Measurements from ENCODE around the gene KIF20A. TPM values are rescaled to one million over a fixed set of nuclear protein-coding genes. Genes with fewer than 3 reads are reported as not detected.
"Not testable (repeated sequence)": the region's sequence is repeated elsewhere in the genome, so short reads cannot be mapped to it uniquely, and the experiment has no call there.

Gene KIF20A
- total RNA-seq, 1 donor from 2014 or later, result 4.7 TPM

DNA sequence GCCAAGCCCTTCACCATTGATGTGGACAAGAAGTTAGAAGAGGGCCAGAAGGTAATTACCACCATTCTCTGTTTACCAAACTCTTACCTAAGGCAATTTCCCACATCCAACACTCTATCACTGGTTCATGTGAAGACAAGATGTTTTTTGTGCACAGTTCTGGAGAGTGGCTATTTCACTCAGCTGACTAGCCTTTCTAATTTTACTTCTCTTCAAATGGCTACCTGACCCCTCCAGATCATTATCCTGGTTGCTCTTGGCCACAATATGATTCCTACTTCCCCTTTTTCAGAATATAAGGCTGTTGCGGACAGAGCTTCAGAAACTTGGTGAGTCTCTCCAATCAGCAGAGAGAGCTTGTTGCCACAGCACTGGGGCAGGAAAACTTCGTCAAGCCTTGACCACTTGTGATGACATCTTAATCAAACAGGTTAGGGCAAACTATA lies 7.1 kb downstream of the KIF20A start:
- H4K20me1 ChIP-seq (ENCODE audit: insufficient read depth, low read length), result no peaks in the 10 kb centered on the region
- Mint-ChIP-seq H3K27me3 (ENCODE audit: low read depth, unreplicated experiment) (no peaks in the 10 kb centered on the region), H3K4me3 (ENCODE audit: unreplicated experiment) (no peak overlapping the region), H3K9me3 (ENCODE audit: unreplicated experiment) (no peaks in the 10 kb centered on the region), H3K27ac (ENCODE audit: unreplicated experiment) (no peak overlapping the region), H3K4me1 (ENCODE audit: low read depth, unreplicated experiment) (no peaks in the 10 kb centered on the region), H3K36me3 (ENCODE audit: low read depth, unreplicated experiment) (peaks cover 9% of the 10 kb centered on the region)
- H3K9me3 ChIP-seq (ENCODE audit: insufficient read depth, low read depth, low read length), result no peaks in the 10 kb centered on the region
- FAIRE-seq, result no peak
- H2AFZ ChIP-seq (ENCODE audit: low read depth, low read length), result no peak overlapping the region
- H3K4me1 ChIP-seq (ENCODE audit: insufficient read depth, low read length), result no peaks in the 10 kb centered on the region
- TF ChIP-seq, protein P1, sequence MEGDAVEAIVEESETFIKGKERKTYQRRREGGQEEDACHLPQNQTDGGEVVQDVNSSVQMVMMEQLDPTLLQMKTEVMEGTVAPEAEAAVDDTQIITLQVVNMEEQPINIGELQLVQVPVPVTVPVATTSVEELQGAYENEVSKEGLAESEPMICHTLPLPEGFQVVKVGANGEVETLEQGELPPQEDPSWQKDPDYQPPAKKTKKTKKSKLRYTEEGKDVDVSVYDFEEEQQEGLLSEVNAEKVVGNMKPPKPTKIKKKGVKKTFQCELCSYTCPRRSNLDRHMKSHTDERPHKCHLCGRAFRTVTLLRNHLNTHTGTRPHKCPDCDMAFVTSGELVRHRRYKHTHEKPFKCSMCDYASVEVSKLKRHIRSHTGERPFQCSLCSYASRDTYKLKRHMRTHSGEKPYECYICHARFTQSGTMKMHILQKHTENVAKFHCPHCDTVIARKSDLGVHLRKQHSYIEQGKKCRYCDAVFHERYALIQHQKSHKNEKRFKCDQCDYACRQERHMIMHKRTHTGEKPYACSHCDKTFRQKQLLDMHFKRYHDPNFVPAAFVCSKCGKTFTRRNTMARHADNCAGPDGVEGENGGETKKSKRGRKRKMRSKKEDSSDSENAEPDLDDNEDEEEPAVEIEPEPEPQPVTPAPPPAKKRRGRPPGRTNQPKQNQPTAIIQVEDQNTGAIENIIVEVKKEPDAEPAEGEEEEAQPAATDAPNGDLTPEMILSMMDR (IDR thresholded peaks at IDR 0.05; ENCODE audit: insufficient read depth, low read depth, low read length), result no peak
- TF ChIP-seq EZH2 (IDR thresholded peaks at IDR 0.05; ENCODE audit: insufficient read depth, low read length), result no peak
- no peak overlapping the region for H3K4me2 ChIP-seq (ENCODE audit: low read length)
- no peak for DNase-seq (ENCODE audit: low read depth)
- no peak overlapping the region for H3K4me3 ChIP-seq (ENCODE audit: insufficient read depth, low read depth, low read length)
- H3K79me2 ChIP-seq (ENCODE audit: insufficient read depth, low read length), result peaks cover 13% of the 10 kb centered on the region
- H3K36me3 ChIP-seq (ENCODE audit: insufficient read depth, low read length), result peaks cover 69% of the 10 kb centered on the region
- no peak overlapping the region for H3K27ac ChIP-seq (ENCODE audit: low read depth, low read length)
- no peaks in the 10 kb centered on the region for H3K27me3 ChIP-seq (ENCODE audit: insufficient read depth, low read length)
- no peak overlapping the region for H3K9ac ChIP-seq (ENCODE audit: low read length)

DNA sequence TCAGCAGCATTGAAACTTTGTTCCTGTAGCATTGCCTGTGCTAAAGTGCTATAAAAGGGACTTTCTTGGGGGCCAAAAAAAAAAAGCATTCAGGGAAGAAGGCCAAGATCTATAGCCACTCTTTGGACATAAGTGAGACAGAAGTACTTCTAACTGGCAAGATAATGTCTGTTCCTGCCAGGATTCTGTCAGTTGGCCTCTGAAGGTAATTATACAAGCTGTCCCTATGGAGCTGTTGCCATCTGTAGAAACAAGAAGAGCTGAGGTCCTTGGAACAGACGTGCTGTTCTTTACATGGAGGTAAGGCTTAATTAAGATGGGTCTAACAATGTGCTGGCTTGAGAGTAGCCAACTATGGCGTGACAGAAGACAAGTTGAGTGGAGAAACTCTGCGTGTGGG lies 9.7 kb downstream of the KIF20A start:
- DNase-seq (ENCODE audit: low read depth), result no peak

DNA sequence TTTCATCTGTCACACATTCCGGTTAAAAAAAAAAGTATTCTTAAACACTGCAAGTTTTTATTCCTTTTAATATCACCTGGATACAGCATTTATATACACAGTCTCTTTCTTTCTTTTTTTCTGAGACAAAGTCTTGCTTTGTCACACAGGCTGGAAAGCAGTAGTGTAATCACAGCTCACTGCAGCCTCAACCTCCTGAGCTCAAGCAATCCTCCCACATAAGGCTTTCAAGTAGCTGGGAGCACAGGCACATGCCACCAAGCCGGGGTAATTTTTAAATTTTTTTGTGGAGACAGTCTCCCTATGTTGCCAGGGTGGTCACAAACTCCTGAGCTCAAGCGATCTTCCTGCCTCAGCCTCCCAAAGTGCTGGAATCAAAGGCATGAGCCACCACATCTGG lies 13.9 kb downstream of the KIF20A start:
- no peak overlapping the region for H3K27ac Mint-ChIP-seq (ENCODE audit: unreplicated experiment)
- no peaks in the 10 kb centered on the region for H3K4me1 Mint-ChIP-seq (ENCODE audit: low read depth, unreplicated experiment)
- FAIRE-seq (no peak), DNase-seq (ENCODE audit: low read depth) (no peak)
- H3K36me3 Mint-ChIP-seq (ENCODE audit: low read depth, unreplicated experiment), result peaks cover 4% of the 10 kb centered on the region
- no peak overlapping the region for H3K9ac ChIP-seq (ENCODE audit: low read length)
- no peaks in the 10 kb centered on the region for H3K27me3 ChIP-seq (ENCODE audit: insufficient read depth, low read length)
- H3K27me3 Mint-ChIP-seq (ENCODE audit: low read depth, unreplicated experiment), result no peaks in the 10 kb centered on the region
- no peaks in the 10 kb centered on the region for H3K9me3 ChIP-seq (ENCODE audit: insufficient read depth, low read depth, low read length)
- no peaks in the 10 kb centered on the region for H3K79me2 ChIP-seq (ENCODE audit: insufficient read depth, low read length)
- no peak overlapping the region for H2AFZ ChIP-seq (ENCODE audit: low read depth, low read length)
- no peak overlapping the region for H3K4me2 ChIP-seq (ENCODE audit: low read length)
- no peak overlapping the region for H3K4me3 ChIP-seq (ENCODE audit: insufficient read depth, low read depth, low read length)
- H3K27ac ChIP-seq (ENCODE audit: low read depth, low read length), result no peak overlapping the region
- no peak overlapping the region for H3K4me3 Mint-ChIP-seq (ENCODE audit: unreplicated experiment)
- TF ChIP-seq, protein P1 (IDR thresholded peaks at IDR 0.05; ENCODE audit: insufficient read depth, low read depth, low read length), result no peak
- H4K20me1 ChIP-seq (ENCODE audit: insufficient read depth, low read length), result no peaks in the 10 kb centered on the region
- peaks cover 42% of the 10 kb centered on the region for H3K36me3 ChIP-seq (ENCODE audit: insufficient read depth, low read length)
- H3K9me3 Mint-ChIP-seq (ENCODE audit: unreplicated experiment), result no peaks in the 10 kb centered on the region
- H3K4me1 ChIP-seq (ENCODE audit: insufficient read depth, low read length), result no peaks in the 10 kb centered on the region

More for the DNA sequence above, 9.7 kb downstream of the KIF20A start:
- Mint-ChIP-seq H3K4me3 (ENCODE audit: unreplicated experiment) (no peak overlapping the region), H3K4me1 (ENCODE audit: low read depth, unreplicated experiment) (no peaks in the 10 kb centered on the region), H3K36me3 (ENCODE audit: low read depth, unreplicated experiment) (peaks cover 9% of the 10 kb centered on the region), H3K27me3 (ENCODE audit: low read depth, unreplicated experiment) (no peaks in the 10 kb centered on the region), H3K27ac (ENCODE audit: unreplicated experiment) (no peak overlapping the region), H3K9me3 (ENCODE audit: unreplicated experiment) (no peaks in the 10 kb centered on the region)
- no peak overlapping the region for H2AFZ ChIP-seq (ENCODE audit: low read depth, low read length)
- no peak for FAIRE-seq
- H4K20me1 ChIP-seq (ENCODE audit: insufficient read depth, low read length), result no peaks in the 10 kb centered on the region
- no peak overlapping the region for H3K4me2 ChIP-seq (ENCODE audit: low read length)
- H3K4me3 ChIP-seq (ENCODE audit: insufficient read depth, low read depth, low read length), result no peak overlapping the region
- peaks cover 65% of the 10 kb centered on the region for H3K36me3 ChIP-seq (ENCODE audit: insufficient read depth, low read length)
- no peak for TF ChIP-seq EZH2 (IDR thresholded peaks at IDR 0.05; ENCODE audit: insufficient read depth, low read length)
- H3K27me3 ChIP-seq (ENCODE audit: insufficient read depth, low read length), result no peaks in the 10 kb centered on the region
- no peaks in the 10 kb centered on the region for H3K9me3 ChIP-seq (ENCODE audit: insufficient read depth, low read depth, low read length)
- H3K4me1 ChIP-seq (ENCODE audit: insufficient read depth, low read length), result no peaks in the 10 kb centered on the region
- H3K79me2 ChIP-seq (ENCODE audit: insufficient read depth, low read length), result no peaks in the 10 kb centered on the region
- no peak overlapping the region for H3K27ac ChIP-seq (ENCODE audit: low read depth, low read length)
- no peak overlapping the region for H3K9ac ChIP-seq (ENCODE audit: low read length)

GRCh38 chr5:138193859-138194258 lies 14.9 kb downstream of the KIF20A start:
- not testable (repeated sequence) for H3K27me3 Mint-ChIP-seq (ENCODE audit: low read depth, unreplicated experiment); H3K36me3 Mint-ChIP-seq (ENCODE audit: low read depth, unreplicated experiment); H2AFZ ChIP-seq (ENCODE audit: low read depth, low read length); H3K27me3 ChIP-seq (ENCODE audit: insufficient read depth, low read length); H3K27ac Mint-ChIP-seq (ENCODE audit: unreplicated experiment); FAIRE-seq; H3K9ac ChIP-seq (ENCODE audit: low read length); H3K4me2 ChIP-seq (ENCODE audit: low read length); H3K9me3 Mint-ChIP-seq (ENCODE audit: unreplicated experiment); H3K9me3 ChIP-seq (ENCODE audit: insufficient read depth, low read depth, low read length); DNase-seq (ENCODE audit: low read depth); H3K4me1 ChIP-seq (ENCODE audit: insufficient read depth, low read length); H3K27ac ChIP-seq (ENCODE audit: low read depth, low read length); H3K4me3 Mint-ChIP-seq (ENCODE audit: unreplicated experiment); H3K4me1 Mint-ChIP-seq (ENCODE audit: low read depth, unreplicated experiment); H3K79me2 ChIP-seq (ENCODE audit: insufficient read depth, low read length); H3K4me3 ChIP-seq (ENCODE audit: insufficient read depth, low read depth, low read length); H4K20me1 ChIP-seq (ENCODE audit: insufficient read depth, low read length)
- peaks cover 37% of the 10 kb centered on the region for H3K36me3 ChIP-seq (ENCODE audit: insufficient read depth, low read length)

All from astrocyte (in vitro differentiated cells and primary cell).